WI38 (cell line): ENCODE results near the gene GFOD2.
"Not testable (repeated sequence)": the region's sequence is repeated elsewhere in the genome, so short reads cannot be mapped to it uniquely, and the experiment has no call there.

Experiments used
- H3K4me3 ChIP-seq: 2 replicates; pipeline ENCODE4 v1.5.1; 2011; ENCODE audit warnings: low read depth, mild to moderate bottlenecking, control low read depth, low read length
- CTCF ChIP-seq: IDR thresholded peaks from 2 replicates; pipeline ENCODE4 v1.5.1; 2012; ENCODE audit warnings: low read depth, mild to moderate bottlenecking, control low read depth, low read length

GFOD2 gene

GRCh38 chr16:67760956-67761230 lies 41.8 kb upstream of the GFOD2 start:
- no peak for TF ChIP-seq CTCF
- H3K4me3 ChIP-seq = no peak overlapping the region

- no peak for TF ChIP-seq CTCF
- H3K4me3 ChIP-seq = no peak overlapping the region
Measured at GRCh38 chr16:67760206-67760955, 41.3 kb upstream of the GFOD2 start.

GRCh38 chr16:67758966-67759365 lies 39.9 kb upstream of the GFOD2 start:
- H3K4me3 ChIP-seq = no peak overlapping the region
- no peak for TF ChIP-seq CTCF

- TF ChIP-seq CTCF = no peak
- H3K4me3 ChIP-seq = no peak overlapping the region
Measured at GRCh38 chr16:67758006-67758405, 38.9 kb upstream of the GFOD2 start.

GRCh38 chr16:67752641-67753040 lies 33.5 kb upstream of the GFOD2 start:
- no peak overlapping the region for H3K4me3 ChIP-seq
- TF ChIP-seq CTCF = no peak

- H3K4me3 ChIP-seq = not testable (repeated sequence)
Measured at GRCh38 chr16:67751331-67751730, 32.2 kb upstream of the GFOD2 start.

GRCh38 chr16:67750466-67750865 lies 31.4 kb upstream of the GFOD2 start:
- TF ChIP-seq CTCF = no peak

GRCh38 chr16:67749436-67750078 lies 30.4 kb upstream of the GFOD2 start:
- no peak overlapping the region for H3K4me3 ChIP-seq
- no peak for TF ChIP-seq CTCF

More at GRCh38 chr16:67750466-67750865, 31.4 kb upstream of the GFOD2 start:
- no peak overlapping the region for H3K4me3 ChIP-seq
